GM18951 (cell line): ENCODE results near the gene CA10.

Experiments used
- POLR2A ChIP-seq: IDR thresholded peaks from 4 replicates; pipeline ENCODE4 v1.6.1; 2011; ENCODE audit warnings: mild to moderate bottlenecking; ENCODE audit not compliant: insufficient read length, insufficient read depth; ENCODE audit errors: extremely low read depth
- in situ Hi-C: fragments of 300-500 bp; cut with MboI; formaldehyde crosslinking; loops from one replicate; pipeline ENCODE4 v1.12.0; 2022; ENCODE audit warnings: low sequenced_read_pairs, mixed read lengths, inconsistent platforms; ENCODE audit not compliant: unreplicated experiment

Gene CA10

DNA sequence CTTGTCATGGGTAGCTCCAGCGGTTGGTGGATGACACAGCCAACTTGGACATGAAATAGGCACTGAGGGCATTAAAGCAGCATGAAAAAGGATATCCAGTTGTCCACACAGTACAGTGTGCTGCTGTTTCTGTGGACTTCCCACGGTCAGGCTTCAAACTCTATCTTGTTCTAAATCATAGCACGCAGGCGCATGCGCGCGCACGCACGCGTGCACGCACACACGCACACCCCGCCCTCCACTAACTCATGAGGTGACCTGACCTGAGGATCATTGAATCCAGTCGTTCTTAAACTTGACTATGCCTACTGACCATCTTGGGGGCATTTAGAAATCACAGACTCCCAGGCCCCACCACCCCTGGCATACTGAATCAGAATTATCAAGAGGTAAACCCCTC, 361.4 kb downstream of the CA10 start:
- in situ Hi-C loops = no loop called here
- TF ChIP-seq POLR2A = no peak

DNA sequence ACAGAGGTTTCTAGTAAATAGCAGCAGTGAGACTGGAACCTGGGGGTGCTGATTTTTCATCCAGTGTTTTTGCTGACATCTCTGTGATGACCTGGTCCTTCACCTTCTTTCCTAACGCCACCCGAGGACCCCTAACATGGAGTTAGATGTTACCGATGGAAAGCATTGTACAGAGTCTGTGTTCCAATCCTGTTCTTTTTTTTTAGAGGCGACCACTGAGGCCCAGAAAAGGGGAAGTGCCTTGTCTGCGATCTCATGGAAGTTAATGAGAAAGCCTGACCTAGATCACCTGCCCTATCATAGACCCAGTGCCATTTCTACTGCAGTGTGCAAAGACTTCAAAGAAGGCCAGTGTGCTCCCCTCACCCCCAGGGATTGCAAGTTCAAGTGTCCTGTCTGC, 362.5 kb downstream of the CA10 start:
- no peak for TF ChIP-seq POLR2A
- in situ Hi-C loops = no loop called here

- TF ChIP-seq POLR2A = no peak
- in situ Hi-C loops = no loop called here
Observed at GRCh38 chr17:51795401-51795800, 363.1 kb downstream of the CA10 start.

DNA sequence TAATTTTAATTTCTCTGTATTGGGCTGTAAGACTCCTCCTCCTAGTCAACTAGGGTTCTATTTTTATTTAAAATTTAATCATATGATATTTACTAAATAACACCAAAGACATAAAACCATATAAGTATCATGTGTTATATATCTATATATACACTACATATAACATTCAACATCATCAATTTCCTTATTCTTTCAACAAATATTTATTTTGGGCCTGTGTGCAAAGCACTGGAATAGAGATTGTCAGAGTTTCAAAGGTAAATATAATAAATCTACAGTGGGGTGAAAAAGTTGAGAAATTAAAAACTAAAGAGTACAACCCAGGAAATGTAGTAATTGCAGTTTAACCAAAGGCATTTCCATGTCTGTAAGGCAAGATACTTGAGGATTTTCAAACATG, 364.0 kb downstream of the CA10 start:
- in situ Hi-C loops = no loop called here
- TF ChIP-seq POLR2A = no peak

- no peak for TF ChIP-seq POLR2A
- in situ Hi-C loops = no loop called here
Observed at GRCh38 chr17:51793686-51794085, 364.8 kb downstream of the CA10 start.

DNA sequence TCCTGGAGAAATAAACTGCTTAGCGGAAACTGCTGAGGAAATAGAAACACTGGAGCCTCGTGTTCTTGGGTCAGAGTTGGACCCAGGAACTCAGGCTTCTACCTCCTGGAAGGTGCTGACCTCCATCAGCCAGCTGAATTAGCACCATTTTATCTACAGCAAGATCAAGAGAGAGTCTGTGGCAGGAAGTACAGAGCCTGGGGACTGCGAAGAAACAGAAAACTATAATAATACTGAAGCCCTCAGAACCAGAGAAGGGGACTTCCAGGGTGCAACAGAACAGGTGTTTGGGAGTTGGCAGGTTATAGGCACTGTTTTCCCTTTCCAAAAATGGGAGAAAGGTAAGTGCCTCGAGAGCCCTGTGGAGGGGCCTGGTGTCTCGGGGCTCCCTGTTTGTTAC, 379.7 kb downstream of the CA10 start:
- in situ Hi-C loops = no loop called here
- TF ChIP-seq POLR2A = no peak

- no peak for TF ChIP-seq POLR2A
- in situ Hi-C loops = loop anchor here (25.0 kb wide), 1 partner anchor 342 kb away; no protein-coding TSS in a partner anchor
Observed at GRCh38 chr17:51770027-51770759, 388.3 kb downstream of the CA10 start.

- in situ Hi-C loops = loop anchor here (25.0 kb wide), 1 partner anchor 343 kb away; no protein-coding TSS in a partner anchor
- no peak for TF ChIP-seq POLR2A
Observed at GRCh38 chr17:51769231-51769630, 389.3 kb downstream of the CA10 start.

DNA sequence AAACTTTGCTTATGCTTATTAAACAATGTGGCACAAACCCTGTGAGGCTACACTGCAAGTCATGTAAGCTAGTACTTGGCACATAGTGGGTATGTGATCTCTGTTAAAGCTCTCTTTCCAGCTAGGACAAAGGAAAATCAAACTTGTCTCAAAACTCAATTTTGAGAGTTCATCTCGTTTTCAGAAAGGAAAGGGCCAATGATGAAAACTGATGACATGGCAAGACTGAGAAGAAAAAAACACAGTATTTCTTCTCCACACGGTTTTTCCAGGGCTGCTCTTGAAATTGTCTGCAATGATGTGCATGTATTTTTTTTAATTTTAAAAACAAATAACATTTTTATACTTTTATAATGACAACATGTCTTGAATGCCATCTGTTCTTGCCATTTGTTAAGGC, 389.8 kb downstream of the CA10 start:
- in situ Hi-C loops = loop anchor here (25.0 kb wide), 1 partner anchor 344 kb away; no protein-coding TSS in a partner anchor
- no peak for TF ChIP-seq POLR2A

DNA sequence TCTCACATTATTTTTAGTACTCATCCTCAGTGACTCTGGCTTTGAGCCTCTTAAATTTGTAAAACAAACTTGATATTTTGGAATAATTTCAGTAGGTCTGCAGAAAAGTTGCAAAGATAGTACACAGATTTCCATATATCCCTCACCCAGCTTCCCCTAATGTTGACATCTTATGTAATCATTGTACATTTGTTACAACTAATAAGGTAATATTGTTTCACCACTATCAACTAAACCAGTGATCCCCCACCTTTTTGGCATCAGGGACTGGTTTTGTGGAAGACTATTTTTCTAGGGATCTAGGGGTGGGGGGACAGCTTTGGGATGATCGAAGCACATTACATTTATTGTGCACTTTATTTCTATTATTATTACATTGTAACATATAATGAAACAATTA, 391.2 kb downstream of the CA10 start:
- TF ChIP-seq POLR2A = no peak
- in situ Hi-C loops = loop anchor here (25.0 kb wide), 1 partner anchor 345 kb away; no protein-coding TSS in a partner anchor

DNA sequence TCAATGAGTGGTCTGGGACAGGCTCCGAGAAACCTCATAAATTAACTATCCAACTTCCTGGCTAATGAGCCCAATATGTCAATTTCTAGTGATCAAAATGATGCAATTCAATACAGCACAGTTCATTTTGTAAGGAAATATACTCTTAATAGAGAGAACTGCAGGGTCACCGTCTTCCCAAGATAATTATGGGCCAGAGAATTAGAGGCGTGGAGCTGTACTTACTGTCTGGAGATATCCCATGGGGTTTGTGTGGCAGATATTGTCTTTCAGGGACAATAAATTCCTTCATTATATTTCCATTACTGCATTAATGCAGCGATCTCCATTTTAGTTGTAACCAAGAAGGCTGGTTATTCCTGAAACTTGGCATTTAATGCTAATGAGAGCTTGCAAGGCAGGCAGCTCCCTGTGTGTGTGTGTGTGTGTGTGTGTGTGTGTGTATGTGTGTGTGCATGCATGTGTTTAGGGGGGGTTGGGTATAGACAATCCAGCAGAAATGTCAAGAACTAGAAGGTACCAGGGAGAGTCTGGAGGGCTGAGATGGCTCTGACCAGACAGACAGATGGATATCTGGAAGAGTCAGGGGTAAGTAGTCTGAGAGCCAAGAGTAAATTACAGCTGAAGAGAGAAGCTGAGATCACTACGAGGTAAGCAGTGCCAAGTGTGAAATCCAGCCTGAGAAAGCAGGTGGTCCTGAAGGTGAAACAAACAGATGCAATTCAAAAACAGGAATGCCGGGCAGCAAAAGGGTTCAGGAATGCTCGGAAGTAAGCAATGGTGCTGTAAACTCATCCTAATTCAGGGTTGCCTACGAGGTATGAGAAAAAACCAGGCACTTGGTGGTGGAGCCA, 393.0 kb downstream of the CA10 start:
- no peak for TF ChIP-seq POLR2A
- in situ Hi-C loops = loop anchor here (25.0 kb wide), 1 partner anchor 347 kb away; no protein-coding TSS in a partner anchor

DNA sequence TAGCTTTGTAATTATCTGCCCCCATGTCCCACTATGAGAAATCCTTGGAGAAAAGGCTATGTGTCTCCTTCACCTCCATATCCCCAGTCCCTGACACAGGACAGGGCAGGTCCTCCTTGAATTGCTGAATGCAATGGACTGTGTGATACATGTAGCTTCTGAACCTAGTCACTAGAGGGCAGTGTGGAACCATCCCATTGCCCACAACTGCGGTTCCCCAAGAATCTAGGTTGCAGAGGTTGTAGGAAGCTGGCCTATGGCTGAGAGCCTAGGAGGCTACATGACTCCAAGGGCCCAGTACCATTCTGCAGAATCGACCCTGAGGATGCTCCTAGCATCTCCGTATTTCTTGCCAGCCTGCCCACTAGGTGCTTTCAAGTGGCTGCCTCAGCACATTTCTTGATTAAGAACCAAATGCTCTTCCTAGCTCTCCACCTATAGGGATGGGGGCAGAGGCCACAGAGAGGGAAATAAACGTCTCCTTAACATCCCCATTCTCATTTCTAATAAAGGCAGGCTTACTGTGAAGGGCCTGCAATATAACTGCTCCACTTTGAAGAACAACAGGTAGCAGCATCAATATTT, 394.0 kb downstream of the CA10 start:
- TF ChIP-seq POLR2A = no peak
- in situ Hi-C loops = loop anchor here (25.0 kb wide), 1 partner anchor 348 kb away; no protein-coding TSS in a partner anchor

DNA sequence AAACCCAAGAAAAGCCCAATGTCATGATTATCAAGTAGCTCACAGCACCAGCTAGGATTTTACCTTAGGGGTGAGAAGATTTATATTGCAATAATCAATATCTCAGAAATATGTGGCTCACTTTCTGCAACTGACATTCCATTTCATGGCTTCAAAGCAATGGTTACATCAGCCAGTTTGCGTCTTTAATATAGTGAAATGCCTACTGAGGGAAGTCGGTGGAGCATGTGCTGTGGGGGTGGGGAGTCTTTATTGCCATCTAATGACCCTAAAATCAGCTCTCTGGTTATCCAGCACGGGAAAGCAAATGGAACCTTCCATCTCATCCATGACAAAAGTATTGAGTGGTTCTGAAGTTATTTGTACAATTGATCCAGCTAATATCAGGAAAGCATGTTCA, 395.5 kb downstream of the CA10 start:
- no peak for TF ChIP-seq POLR2A
- in situ Hi-C loops = loop anchor here (25.0 kb wide), 1 partner anchor 349 kb away; no protein-coding TSS in a partner anchor
